Adipose tissue (tissue), 3 donors: ENCODE measurements around the gene ICA1L. TPM values are rescaled to one million over a fixed set of nuclear protein-coding genes. Genes with fewer than 3 reads are reported as not detected.
"Not testable (repeated sequence)": the region's sequence is repeated elsewhere in the genome, so short reads cannot be mapped to it uniquely, and the experiment has no call there.

Experiments used
- H3K27ac ChIP-seq: one replicate; pipeline ENCODE4 v1.5.1; 2013; ENCODE audit warnings: low read depth, low read length
- WGBS, 3 donors: extraction: QIAGEN DNeasy Blood & Tissue Kit; methylation state at CpG; one replicate each; pipeline ENCODE4 v1.1.7; 2013; 5-methylcytosine and 5-hydroxymethylcytosine counted together
- polyA plus RNA-seq, 3 donors: library from polyadenylated mRNA; stranded (reverse); fragments of 200-250 nt; gene quantifications; one replicate each; pipeline ENCODE4 v1.2.3, GENCODE V29; 2013
- donor health status: healthy with polysubstance abuse.
- donor health status: Bipolar disorder and iron deficiency.
- donor health status: healthy.

ICA1L gene
- polyA plus RNA-seq, 3 donors: 1.4 to 3.4 (median 2.2) TPM

DNA sequence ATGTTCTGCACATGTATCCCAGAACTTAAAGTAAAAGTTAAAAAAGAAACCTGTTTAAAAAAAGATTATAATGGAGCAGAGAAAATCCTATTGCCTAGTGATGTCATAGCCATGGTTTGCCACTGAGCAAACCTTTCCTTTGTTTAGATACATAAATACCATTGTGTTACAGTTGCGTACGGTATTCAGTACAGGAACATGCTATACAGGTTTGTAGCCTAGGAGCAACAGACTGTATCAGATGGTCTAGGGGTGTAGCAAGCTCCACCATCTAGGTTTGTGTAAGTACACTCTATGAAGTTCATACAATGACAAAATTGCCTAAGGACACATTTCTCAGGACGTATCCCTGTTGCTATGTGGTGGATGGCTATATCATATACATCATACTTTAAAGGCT is 13.0 kb downstream of the ICA1L start:
- 77 to 94% (median 93%) methylated on average over 3 of the region's 3 CpGs for WGBS, 3 donors
- H3K27ac ChIP-seq: no peak overlapping the region

DNA sequence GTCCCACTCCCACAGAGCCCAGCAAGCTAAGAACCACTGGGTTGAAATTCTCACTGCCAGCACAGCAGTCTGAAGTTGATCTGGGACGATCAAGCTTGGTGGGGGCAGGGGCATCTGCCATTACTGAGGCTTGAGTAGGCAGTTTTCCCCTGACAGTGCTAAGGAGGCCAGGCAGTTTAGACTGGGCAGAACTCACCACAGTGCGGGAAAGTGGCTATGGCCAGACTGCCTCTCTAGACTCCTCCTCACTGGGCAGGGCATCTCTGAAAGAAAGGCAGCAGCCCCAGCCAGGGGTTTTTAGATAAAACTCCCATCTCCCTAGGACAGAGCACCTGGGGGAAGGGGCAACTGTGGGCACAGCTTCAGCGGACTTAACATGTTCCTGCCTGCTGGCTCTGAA is 22.2 kb downstream of the ICA1L start:
- 61 to 81% (median 81%) methylated on average over 3 of the region's 3 CpGs for WGBS, 3 donors

GRCh38 chr2:202848813-202849212 is 22.8 kb downstream of the ICA1L start:
- 54 to 79% (median 55%) methylated on average over 8 of the region's 8 CpGs for WGBS, 3 donors

More for the DNA sequence above, 22.2 kb downstream of the ICA1L start:
- not testable (repeated sequence) for H3K27ac ChIP-seq

DNA sequence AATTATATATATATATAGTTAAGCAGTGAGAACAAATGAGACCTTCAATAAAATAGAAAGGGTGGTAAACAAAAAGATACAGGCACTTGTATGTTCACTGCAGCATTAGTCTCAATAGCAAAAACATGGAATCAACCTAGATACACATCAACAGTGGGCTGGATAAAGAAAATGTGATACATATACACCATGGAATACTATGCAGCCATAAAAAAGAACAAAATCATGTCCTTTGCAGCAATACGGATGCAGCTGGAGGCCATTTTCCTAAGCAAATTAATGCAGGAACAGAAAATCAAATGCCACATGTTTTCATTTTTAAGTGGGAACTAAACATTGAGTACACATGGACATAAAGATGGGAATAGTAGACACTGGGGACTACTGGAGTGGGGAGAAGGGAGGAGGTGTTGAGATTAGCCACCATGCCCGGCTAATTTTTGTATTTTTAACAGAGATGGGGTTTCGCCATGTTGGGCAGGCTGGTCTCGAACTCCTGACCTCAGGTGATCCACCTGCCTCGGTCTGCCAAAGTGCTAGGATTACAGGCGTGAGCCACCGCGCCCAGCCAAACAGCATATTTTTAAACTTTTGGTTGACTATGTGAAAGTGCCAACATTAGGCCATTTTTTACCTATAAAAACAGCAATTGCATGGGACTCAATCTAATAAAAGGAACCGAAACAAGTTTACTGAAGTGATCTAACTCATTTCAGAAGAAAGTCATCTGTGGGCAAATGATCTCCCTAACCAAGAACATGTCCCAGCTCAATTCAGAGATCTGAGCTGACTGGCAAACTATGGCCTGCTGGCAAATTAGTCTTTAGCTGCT is 23.7 kb downstream of the ICA1L start:
- H3K27ac ChIP-seq: no peak overlapping the region
- WGBS, 3 donors: 91 to 96% (median 94%) methylated on average over 9 of the region's 9 CpGs

More at GRCh38 chr2:202848813-202849212, 22.8 kb downstream of the ICA1L start:
- no peak overlapping the region for H3K27ac ChIP-seq

GRCh38 chr2:202844656-202845055 is 26.9 kb downstream of the ICA1L start:
- H3K27ac ChIP-seq: no peak overlapping the region
- WGBS, 3 donors: 67 to 86% (median 77%) methylated on average over 2 of the region's 2 CpGs

- no peak overlapping the region for H3K27ac ChIP-seq
Measured at GRCh38 chr2:202842690-202843089, 28.9 kb downstream of the ICA1L start.

DNA sequence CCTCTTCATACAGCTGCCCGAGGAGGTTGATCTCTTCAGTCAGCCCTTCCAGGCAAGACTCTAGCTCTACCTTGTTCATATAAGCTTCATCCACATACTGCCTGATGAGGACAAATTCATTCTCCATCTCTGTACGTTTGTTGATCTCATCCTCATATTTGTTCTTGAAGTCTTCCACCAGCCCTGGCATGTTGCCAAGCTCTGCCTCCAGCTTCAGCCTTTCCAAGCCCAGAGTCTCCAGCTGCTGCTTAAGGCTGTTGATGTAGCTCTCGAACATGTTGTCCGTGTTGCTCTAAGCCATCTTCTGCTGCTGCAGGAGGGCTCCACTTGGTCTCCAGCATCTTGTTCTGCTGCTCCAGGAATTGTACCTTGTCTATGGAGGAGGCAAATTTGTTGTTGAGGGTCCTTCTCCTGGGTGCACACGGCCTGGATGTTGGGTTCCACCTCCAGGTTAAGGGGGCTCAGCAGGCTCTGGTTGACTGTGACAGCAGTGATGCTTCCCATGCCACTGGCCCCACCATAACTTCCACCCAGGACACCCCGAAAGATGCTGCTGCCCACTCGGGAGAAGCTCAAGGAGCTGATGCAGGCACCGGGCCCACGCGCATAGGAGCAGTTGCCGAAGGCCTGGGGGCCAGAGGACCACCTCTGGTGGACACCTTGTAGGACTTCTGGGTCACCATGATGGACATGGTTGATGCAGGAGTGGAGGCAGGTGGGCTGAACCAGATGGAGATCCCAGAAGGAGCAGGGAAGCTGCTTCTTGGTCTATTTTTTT is 30.3 kb downstream of the ICA1L start:
- 92 to 95% (median 93%) methylated on average over 11 of the region's 11 CpGs for WGBS, 3 donors
- H3K27ac ChIP-seq: no peak overlapping the region

DNA sequence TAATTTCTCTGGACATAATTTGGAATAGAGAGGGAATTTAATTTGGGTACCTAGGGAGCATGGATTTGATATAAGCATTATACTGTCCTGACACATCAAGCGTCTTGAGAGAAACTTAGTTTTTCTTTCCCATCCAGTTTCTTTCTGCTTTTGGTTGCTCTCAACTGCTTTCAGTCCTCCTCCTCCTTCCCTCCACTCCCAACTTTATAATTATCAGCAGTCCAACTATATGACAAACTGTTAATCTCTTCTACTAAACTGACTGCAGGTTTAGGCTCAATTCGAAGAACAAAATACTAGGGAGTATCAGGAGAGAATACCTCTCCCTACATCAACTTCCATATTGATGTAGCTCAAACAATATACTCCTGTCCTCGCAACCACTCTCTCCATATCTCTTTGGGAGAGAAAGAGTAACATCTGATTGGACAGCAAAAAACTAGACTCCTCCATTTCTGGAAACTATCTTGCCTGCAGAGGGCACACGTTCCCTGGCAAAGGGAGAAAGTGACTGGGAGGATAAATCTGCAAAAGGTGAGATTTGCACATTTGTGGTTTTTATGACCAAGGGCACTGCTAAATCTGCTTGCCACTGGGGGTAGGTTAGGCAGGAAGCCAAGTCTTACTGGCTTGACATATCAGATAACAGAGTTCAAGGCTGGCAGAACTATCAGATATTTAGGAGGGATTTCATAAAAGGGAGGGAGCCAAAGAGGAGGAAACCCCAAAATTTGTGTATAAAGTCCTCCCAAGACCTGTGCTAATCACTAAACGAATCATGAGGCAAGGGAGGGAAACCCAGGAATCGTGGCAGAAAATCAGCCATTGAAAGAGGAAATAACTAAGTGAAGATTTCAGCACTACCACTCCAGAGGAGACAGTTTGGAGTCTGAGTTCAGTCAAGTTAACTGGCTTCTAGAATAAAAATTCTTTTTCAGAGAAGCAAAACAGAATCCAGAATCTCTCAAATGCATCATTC is 40.0 kb downstream of the ICA1L start:
- WGBS, 3 donors: 19 to 30% (median 25%) methylated on average over 6 of the region's 6 CpGs
- H3K27ac ChIP-seq: no peak overlapping the region

DNA sequence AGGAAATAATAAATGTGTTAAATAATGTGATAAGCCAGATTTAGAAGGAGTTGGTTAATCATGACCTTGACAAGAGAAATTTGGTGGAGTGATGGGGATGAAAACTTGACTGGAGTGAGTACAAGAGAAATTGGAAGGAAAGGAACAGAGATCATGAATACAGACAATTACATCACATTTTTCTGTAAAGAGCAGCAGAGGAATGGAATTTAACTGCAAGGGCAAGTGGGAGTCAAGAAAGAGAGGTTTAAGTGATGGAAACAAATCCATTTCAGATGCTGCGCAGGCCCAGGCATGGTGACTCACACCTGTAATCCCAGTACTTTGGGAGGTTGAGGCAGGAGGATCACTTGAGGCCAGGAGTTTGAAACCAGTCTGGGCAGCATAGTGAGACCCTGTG is 46.7 kb downstream of the ICA1L start:
- WGBS, 3 donors: 95 to 100% (median 97%) methylated on average over 1 of the region's 1 CpG
- no peak overlapping the region for H3K27ac ChIP-seq

GRCh38 chr2:202822411-202822810 is 49.2 kb downstream of the ICA1L start:
- H3K27ac ChIP-seq: no peak overlapping the region
- 95 to 99% (median 97%) methylated on average over 2 of the region's 2 CpGs for WGBS, 3 donors

- WGBS, 3 donors: 82 to 88% (median 86%) methylated on average over 7 of the region's 7 CpGs
- no peak overlapping the region for H3K27ac ChIP-seq
Measured at GRCh38 chr2:202821206-202822160, 50.1 kb downstream of the ICA1L start.

DNA sequence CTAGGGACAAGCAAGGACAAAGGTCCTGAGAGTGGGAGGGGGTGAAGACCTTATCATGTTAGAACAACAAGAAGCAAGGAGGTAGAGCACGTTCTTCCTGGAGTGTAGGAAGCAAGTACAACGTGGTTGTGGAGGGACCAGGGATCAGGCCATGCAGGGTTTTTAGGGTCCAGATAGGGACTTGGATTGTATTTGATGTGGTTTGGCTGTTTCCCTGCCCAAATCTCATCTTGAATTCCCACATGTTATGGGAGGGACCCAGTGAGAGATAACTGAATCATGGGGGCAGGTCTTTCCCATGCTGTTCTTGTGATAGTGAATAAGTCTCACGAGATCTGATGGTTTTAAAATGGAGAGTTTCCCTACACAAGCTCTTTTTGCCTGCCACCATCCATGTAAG is 53.2 kb downstream of the ICA1L start:
- no peak overlapping the region for H3K27ac ChIP-seq
- WGBS, 3 donors: 68 to 85% (median 79%) methylated on average over 3 of the region's 3 CpGs

- no peak overlapping the region for H3K27ac ChIP-seq
- 82 to 98% (median 87%) methylated on average over 1 of the region's 1 CpG for WGBS, 3 donors
Measured at GRCh38 chr2:202817771-202818170, 53.8 kb downstream of the ICA1L start.

- H3K27ac ChIP-seq: no peak overlapping the region
- 37 to 58% (median 47%) methylated on average over 4 of the region's 4 CpGs for WGBS, 3 donors
Measured at GRCh38 chr2:202815548-202816360, 55.8 kb downstream of the ICA1L start.

GRCh38 chr2:202814226-202814625 is 57.3 kb downstream of the ICA1L start:
- WGBS, 3 donors: 90 to 97% (median 97%) methylated on average over 1 of the region's 1 CpG
- H3K27ac ChIP-seq: no peak overlapping the region

GRCh38 chr2:202813387-202813786 is 58.2 kb downstream of the ICA1L start:
- 92 to 98% (median 95%) methylated on average over 3 of the region's 3 CpGs for WGBS, 3 donors
- H3K27ac ChIP-seq: no peak overlapping the region

GRCh38 chr2:202808754-202809153 is 62.8 kb downstream of the ICA1L start:
- no peak overlapping the region for H3K27ac ChIP-seq
- WGBS, 3 donors: 83 to 94% (median 90%) methylated on average over 3 of the region's 3 CpGs
